Measurements from ENCODE around the gene RER1. TPM values are rescaled to one million over a fixed set of nuclear protein-coding genes. Genes with fewer than 3 reads are reported as not detected.

RER1 gene
- total RNA-seq, 1 donor from 2014 or later, result 197 TPM

GRCh38 chr1:2452201-2452931, 60.7 kb downstream of the RER1 start:
- Mint-ChIP-seq H3K4me1 (ENCODE audit: low read depth, unreplicated experiment) (peaks cover 14% of the 10 kb centered on the region), H3K4me3 (ENCODE audit: unreplicated experiment) (no peak overlapping the region), H3K36me3 (ENCODE audit: low read depth, unreplicated experiment) (no peaks in the 10 kb centered on the region), H3K9me3 (ENCODE audit: unreplicated experiment) (no peaks in the 10 kb centered on the region), H3K27ac (ENCODE audit: unreplicated experiment) (peak overlapping the region; percentile 78), H3K27me3 (ENCODE audit: low read depth, unreplicated experiment) (no peaks in the 10 kb centered on the region)
- Histone ChIP-seq H4K20me1 (ENCODE audit: insufficient read depth, low read length) (no peaks in the 10 kb centered on the region), H3K9ac (ENCODE audit: low read length) (peak overlapping the region; percentile 83), H3K4me2 (ENCODE audit: low read length) (peak overlapping the region; percentile 75), H2AFZ (ENCODE audit: low read depth, low read length) (no peak overlapping the region), H3K79me2 (ENCODE audit: insufficient read depth, low read length) (peaks cover 3% of the 10 kb centered on the region), H3K27ac (ENCODE audit: low read depth, low read length) (peak overlapping the region; percentile 94), H3K36me3 (ENCODE audit: insufficient read depth, low read length) (no peaks in the 10 kb centered on the region), H3K4me1 (ENCODE audit: insufficient read depth, low read length) (peaks cover 40% of the 10 kb centered on the region), H3K4me3 (ENCODE audit: insufficient read depth, low read depth, low read length) (no peak overlapping the region), H3K27me3 (ENCODE audit: insufficient read depth, low read length) (no peaks in the 10 kb centered on the region), H3K9me3 (ENCODE audit: insufficient read depth, low read depth, low read length) (no peaks in the 10 kb centered on the region)
- TF ChIP-seq, protein P1, sequence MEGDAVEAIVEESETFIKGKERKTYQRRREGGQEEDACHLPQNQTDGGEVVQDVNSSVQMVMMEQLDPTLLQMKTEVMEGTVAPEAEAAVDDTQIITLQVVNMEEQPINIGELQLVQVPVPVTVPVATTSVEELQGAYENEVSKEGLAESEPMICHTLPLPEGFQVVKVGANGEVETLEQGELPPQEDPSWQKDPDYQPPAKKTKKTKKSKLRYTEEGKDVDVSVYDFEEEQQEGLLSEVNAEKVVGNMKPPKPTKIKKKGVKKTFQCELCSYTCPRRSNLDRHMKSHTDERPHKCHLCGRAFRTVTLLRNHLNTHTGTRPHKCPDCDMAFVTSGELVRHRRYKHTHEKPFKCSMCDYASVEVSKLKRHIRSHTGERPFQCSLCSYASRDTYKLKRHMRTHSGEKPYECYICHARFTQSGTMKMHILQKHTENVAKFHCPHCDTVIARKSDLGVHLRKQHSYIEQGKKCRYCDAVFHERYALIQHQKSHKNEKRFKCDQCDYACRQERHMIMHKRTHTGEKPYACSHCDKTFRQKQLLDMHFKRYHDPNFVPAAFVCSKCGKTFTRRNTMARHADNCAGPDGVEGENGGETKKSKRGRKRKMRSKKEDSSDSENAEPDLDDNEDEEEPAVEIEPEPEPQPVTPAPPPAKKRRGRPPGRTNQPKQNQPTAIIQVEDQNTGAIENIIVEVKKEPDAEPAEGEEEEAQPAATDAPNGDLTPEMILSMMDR (IDR thresholded peaks at IDR 0.05; ENCODE audit: insufficient read depth, low read depth, low read length), result no peak
- FAIRE-seq, result no peak
- DNase-seq (ENCODE audit: low read depth), result no peak

DNA sequence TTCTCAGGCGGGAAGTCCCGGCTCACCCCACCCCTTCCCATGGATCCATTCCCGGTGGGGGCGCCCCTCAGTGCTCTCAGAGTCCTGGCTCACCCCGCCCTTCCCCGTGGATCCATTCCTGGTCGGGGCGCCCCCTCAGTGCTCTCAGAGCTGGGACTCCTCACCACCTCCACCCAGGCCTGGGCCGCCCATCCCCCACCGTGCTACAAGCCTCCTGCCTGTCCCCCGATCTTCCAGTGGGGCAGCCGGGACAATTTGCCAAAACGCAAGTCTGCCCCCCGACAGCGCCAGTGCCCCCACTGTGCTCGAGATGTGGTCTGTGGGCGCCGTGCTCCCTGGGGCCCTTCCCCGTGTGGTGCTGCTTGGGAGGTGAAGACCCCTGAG, 61.3 kb downstream of the RER1 start:
- no peak overlapping the region for H3K4me3 Mint-ChIP-seq (ENCODE audit: unreplicated experiment)
- Histone ChIP-seq H2AFZ (ENCODE audit: low read depth, low read length) (no peak overlapping the region), H3K4me1 (ENCODE audit: insufficient read depth, low read length) (peaks cover 34% of the 10 kb centered on the region), H3K4me3 (ENCODE audit: insufficient read depth, low read depth, low read length) (no peak overlapping the region), H4K20me1 (ENCODE audit: insufficient read depth, low read length) (no peaks in the 10 kb centered on the region), H3K9me3 (ENCODE audit: insufficient read depth, low read depth, low read length) (no peaks in the 10 kb centered on the region), H3K27me3 (ENCODE audit: insufficient read depth, low read length) (no peaks in the 10 kb centered on the region), H3K36me3 (ENCODE audit: insufficient read depth, low read length) (no peaks in the 10 kb centered on the region), H3K79me2 (ENCODE audit: insufficient read depth, low read length) (peaks cover 3% of the 10 kb centered on the region), H3K27ac (ENCODE audit: low read depth, low read length) (peak overlapping the region; percentile 94), H3K9ac (ENCODE audit: low read length) (peak overlapping the region; percentile 83), H3K4me2 (ENCODE audit: low read length) (peak overlapping the region; percentile 75)
- H3K4me1 Mint-ChIP-seq (ENCODE audit: low read depth, unreplicated experiment), result peaks cover 14% of the 10 kb centered on the region
- no peaks in the 10 kb centered on the region for H3K36me3 Mint-ChIP-seq (ENCODE audit: low read depth, unreplicated experiment)
- H3K27ac Mint-ChIP-seq (ENCODE audit: unreplicated experiment), result peak overlapping the region; percentile 66
- H3K27me3 Mint-ChIP-seq (ENCODE audit: low read depth, unreplicated experiment), result no peaks in the 10 kb centered on the region
- TF ChIP-seq, protein P1 (IDR thresholded peaks at IDR 0.05; ENCODE audit: insufficient read depth, low read depth, low read length), result no peak
- TF ChIP-seq EZH2 (IDR thresholded peaks at IDR 0.05; ENCODE audit: insufficient read depth, low read length), result no peak
- FAIRE-seq (no peak), DNase-seq (ENCODE audit: low read depth) (no peak)
- H3K9me3 Mint-ChIP-seq (ENCODE audit: unreplicated experiment), result no peaks in the 10 kb centered on the region

GRCh38 chr1:2454227-2454626, 62.6 kb downstream of the RER1 start:
- Histone ChIP-seq H3K9me3 (ENCODE audit: insufficient read depth, low read depth, low read length) (no peaks in the 10 kb centered on the region), H2AFZ (ENCODE audit: low read depth, low read length) (no peak overlapping the region), H3K4me3 (ENCODE audit: insufficient read depth, low read depth, low read length) (no peak overlapping the region), H3K4me1 (ENCODE audit: insufficient read depth, low read length) (peaks cover 25% of the 10 kb centered on the region), H4K20me1 (ENCODE audit: insufficient read depth, low read length) (no peaks in the 10 kb centered on the region), H3K9ac (ENCODE audit: low read length) (no peak overlapping the region), H3K27me3 (ENCODE audit: insufficient read depth, low read length) (no peaks in the 10 kb centered on the region), H3K36me3 (ENCODE audit: insufficient read depth, low read length) (no peaks in the 10 kb centered on the region), H3K79me2 (ENCODE audit: insufficient read depth, low read length) (peaks cover 3% of the 10 kb centered on the region), H3K27ac (ENCODE audit: low read depth, low read length) (no peak overlapping the region), H3K4me2 (ENCODE audit: low read length) (no peak overlapping the region)
- DNase-seq (ENCODE audit: low read depth), result no peak
- no peak overlapping the region for H3K4me3 Mint-ChIP-seq (ENCODE audit: unreplicated experiment)
- H3K4me1 Mint-ChIP-seq (ENCODE audit: low read depth, unreplicated experiment), result peaks cover 11% of the 10 kb centered on the region
- peaks cover 4% of the 10 kb centered on the region for H3K27me3 Mint-ChIP-seq (ENCODE audit: low read depth, unreplicated experiment)
- no peaks in the 10 kb centered on the region for H3K9me3 Mint-ChIP-seq (ENCODE audit: unreplicated experiment)
- TF ChIP-seq, protein P1 (IDR thresholded peaks at IDR 0.05; ENCODE audit: insufficient read depth, low read depth, low read length), result no peak
- no peak for TF ChIP-seq EZH2 (IDR thresholded peaks at IDR 0.05; ENCODE audit: insufficient read depth, low read length)
- no peak for FAIRE-seq
- H3K36me3 Mint-ChIP-seq (ENCODE audit: low read depth, unreplicated experiment), result no peaks in the 10 kb centered on the region
- H3K27ac Mint-ChIP-seq (ENCODE audit: unreplicated experiment), result no peak overlapping the region
